ENCODE data around the gene SCYL2. TPM values are rescaled to one million over a fixed set of nuclear protein-coding genes. Genes with fewer than 3 reads are reported as not detected.
"Not testable (repeated sequence)": the region's sequence is repeated elsewhere in the genome, so short reads cannot be mapped to it uniquely, and the experiment has no call there.

SCYL2 gene, protein sequence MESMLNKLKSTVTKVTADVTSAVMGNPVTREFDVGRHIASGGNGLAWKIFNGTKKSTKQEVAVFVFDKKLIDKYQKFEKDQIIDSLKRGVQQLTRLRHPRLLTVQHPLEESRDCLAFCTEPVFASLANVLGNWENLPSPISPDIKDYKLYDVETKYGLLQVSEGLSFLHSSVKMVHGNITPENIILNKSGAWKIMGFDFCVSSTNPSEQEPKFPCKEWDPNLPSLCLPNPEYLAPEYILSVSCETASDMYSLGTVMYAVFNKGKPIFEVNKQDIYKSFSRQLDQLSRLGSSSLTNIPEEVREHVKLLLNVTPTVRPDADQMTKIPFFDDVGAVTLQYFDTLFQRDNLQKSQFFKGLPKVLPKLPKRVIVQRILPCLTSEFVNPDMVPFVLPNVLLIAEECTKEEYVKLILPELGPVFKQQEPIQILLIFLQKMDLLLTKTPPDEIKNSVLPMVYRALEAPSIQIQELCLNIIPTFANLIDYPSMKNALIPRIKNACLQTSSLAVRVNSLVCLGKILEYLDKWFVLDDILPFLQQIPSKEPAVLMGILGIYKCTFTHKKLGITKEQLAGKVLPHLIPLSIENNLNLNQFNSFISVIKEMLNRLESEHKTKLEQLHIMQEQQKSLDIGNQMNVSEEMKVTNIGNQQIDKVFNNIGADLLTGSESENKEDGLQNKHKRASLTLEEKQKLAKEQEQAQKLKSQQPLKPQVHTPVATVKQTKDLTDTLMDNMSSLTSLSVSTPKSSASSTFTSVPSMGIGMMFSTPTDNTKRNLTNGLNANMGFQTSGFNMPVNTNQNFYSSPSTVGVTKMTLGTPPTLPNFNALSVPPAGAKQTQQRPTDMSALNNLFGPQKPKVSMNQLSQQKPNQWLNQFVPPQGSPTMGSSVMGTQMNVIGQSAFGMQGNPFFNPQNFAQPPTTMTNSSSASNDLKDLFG
- 10 to 100 TPM; 36.4 to 37.4 TPM for total RNA-seq

DNA sequence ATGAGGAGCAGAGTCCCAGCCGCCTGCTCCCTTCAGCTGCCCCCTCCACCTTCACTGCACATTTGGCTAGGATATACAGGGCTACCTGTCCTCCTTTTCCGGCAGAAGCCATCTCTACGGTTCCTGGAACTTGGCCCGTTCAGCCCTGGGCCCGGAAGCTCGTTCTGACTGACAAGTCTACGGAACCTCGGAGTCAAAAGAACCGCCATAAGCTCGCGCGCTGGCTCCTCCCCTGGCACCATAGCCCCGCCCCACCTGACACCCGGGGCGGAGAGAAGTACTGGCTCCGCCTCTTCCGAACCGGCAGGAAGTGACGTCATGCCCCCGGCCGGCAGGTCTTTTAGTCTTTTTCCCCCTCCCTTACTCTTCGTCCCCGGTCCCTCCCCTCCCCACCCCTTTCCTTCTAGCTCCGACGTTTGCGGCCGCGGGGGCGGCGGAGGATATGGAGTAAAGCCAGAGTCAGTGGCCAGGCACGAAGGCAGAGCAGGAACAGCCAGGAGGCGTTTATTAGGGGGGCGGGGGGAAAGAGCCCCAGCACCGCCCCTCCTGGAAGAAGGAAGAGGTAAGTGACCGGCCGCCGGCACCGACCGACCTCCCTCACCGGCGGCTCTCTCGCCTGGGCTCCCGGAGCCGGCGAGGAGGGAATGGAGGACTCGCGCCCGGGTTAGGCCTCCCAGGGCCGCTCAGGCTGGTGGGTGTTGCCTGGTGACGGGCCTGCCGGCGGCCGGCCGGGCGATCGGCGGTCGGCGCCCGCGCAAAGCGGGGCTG, at the start of gene SCYL2, which contains the start of gene DEPDC4:
TSS of gene SCYL2 (plus strand) at position 343 of the 768 bp plus-strand sequence. CDS start 15,794 bp downstream, outside the sequence.
TSS of gene DEPDC4 (minus strand) at position 245 of the 768 bp plus-strand sequence. CDS start at position 242, 3 bp downstream.
- Mint-ChIP-seq H3K4me3 (peak within 1 kb of the TSS; percentile 91), H3K27me3 (no peaks in the 10 kb centered on the region), H3K36me3 (ENCODE audit: low read depth) (peaks cover 3% of the 10 kb centered on the region), H3K9me3 (no peaks in the 10 kb centered on the region), H3K27ac (peak within 1 kb of the TSS; percentile 93), H3K4me1 (peaks cover 31% of the 10 kb centered on the region)
- CTCF ChIA-PET, result interaction anchor here (0.8 to 2.5 kb wide), 6 partner anchors 32 to 1140 kb away, joined by 3 to 10 read pairs (median 6); partner anchors contain the start of genes ACTR6 and ARL1
- DNase-seq, result peak; percentile 93
- POLR2A ChIA-PET, result interaction anchor here (0.5 to 2.9 kb wide), 13 partner anchors 9 to 1622 kb away, joined by 3 to 70 read pairs (median 3); partner anchors contain the start of genes ACTR6, APAF1 and IKBIP

DNA sequence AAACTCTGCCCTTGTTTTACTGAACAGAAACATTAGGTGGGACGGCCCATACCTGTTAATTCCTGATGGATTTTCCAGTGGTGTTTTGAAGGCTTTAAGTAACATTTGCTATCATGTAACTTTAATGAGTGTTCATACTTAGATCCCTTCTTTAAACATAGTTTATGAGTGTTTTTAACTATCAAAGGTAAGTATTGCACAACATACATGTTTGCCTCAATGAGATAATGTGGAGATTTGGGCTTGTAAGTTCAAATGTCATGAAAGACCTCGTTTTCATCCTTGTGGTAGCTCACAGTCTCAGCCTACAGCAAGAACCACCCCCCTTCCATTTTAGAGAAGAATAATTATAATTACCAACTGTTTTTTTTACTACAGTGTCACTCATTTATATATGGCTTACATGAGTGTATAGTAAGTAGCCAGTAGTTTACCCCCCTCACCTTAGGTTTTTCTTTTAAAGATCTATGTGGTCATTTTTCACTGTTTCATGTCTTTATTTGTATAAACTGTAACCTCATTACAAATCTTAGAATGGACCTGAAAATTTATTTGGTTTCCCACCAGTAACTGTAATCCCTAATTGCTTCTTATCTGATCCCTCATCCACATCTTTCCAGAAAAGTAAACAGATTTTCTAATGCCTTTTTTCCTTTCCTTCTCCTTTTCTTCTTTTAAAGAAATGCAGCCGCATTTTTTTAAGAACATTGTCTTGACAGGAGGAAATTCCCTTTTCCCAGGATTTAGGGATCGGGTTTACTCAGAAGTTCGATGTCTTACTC, 47.5 kb upstream of the SCYL2 start:
- peaks cover 3% of the 10 kb centered on the region for H3K4me1 Mint-ChIP-seq
- H3K27me3 Mint-ChIP-seq, result no peaks in the 10 kb centered on the region
- no peaks in the 10 kb centered on the region for H3K9me3 Mint-ChIP-seq
- no peak overlapping the region for H3K27ac Mint-ChIP-seq
- no peak overlapping the region for H3K4me3 Mint-ChIP-seq
- CTCF ChIA-PET, result no interaction called here
- H3K36me3 Mint-ChIP-seq (ENCODE audit: low read depth), result peaks cover 58% of the 10 kb centered on the region
- POLR2A ChIA-PET, result no interaction called here
- DNase-seq, result no peak

DNA sequence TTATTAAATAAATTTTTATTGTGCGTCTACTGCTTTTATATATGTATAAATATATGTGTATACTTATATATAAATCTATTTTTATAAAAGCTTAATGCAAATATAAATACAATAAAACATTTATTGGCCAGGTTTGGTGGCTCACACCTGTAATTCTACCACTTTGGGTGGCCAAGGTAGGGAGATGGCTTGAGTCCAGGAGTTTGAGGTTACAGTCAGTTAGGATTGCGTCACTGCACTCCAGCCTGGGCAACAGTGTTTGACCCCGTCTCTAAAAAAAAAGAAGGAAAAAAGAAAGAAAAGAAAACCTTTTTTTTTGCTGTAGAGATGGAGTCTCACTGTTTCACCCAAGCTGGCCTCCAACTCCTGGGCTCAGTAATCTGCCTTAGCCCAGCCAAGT, 45.5 kb upstream of the SCYL2 start:
- H3K4me3 Mint-ChIP-seq, result no peak overlapping the region
- H3K27ac Mint-ChIP-seq, result no peak overlapping the region
- DNase-seq, result no peak
- H3K36me3 Mint-ChIP-seq (ENCODE audit: low read depth), result peaks cover 52% of the 10 kb centered on the region
- no peaks in the 10 kb centered on the region for H3K27me3 Mint-ChIP-seq
- H3K4me1 Mint-ChIP-seq, result no peaks in the 10 kb centered on the region
- H3K9me3 Mint-ChIP-seq, result no peaks in the 10 kb centered on the region
- POLR2A ChIA-PET, result no interaction called here
- CTCF ChIA-PET, result interaction anchor here (0.7 to 0.9 kb wide), 2 partner anchors 184 to 327 kb away, joined by 3 read pairs; no protein-coding TSS in a partner anchor

DNA sequence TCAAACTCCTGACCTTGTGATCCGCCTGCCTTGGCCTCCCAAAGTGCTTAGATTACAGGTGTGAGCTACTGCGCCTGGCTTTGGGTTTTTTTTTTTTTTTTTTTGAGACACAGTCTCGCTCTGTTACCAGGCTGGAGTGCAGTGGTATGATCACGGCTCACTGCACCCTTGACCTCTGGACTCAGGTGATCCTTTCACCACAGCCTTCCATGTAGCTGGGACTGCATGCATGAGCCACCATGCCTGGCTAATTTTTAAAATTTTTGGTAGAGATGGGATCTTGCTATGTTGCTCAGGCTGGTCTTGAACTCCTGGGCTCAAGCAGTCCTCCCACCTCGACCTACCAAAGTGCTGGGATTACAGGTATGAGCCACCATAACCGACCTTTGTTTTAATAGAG, 44.8 kb upstream of the SCYL2 start:
- not testable (repeated sequence) for H3K4me3 Mint-ChIP-seq, H3K27ac Mint-ChIP-seq, H3K27me3 Mint-ChIP-seq, H3K9me3 Mint-ChIP-seq, DNase-seq, H3K4me1 Mint-ChIP-seq
- ChIA-PET POLR2A (interaction anchor here (0.7 to 1.1 kb wide), 2 partner anchors 44 to 1837 kb away, joined by 3 to 5 read pairs; partner anchors contain the start of genes DEPDC4 and SCYL2), CTCF (interaction anchor here (0.9 kb wide), 1 partner anchor 183 kb away, joined by 3 read pairs; no protein-coding TSS in a partner anchor)
- peaks cover 50% of the 10 kb centered on the region for H3K36me3 Mint-ChIP-seq (ENCODE audit: low read depth)

DNA sequence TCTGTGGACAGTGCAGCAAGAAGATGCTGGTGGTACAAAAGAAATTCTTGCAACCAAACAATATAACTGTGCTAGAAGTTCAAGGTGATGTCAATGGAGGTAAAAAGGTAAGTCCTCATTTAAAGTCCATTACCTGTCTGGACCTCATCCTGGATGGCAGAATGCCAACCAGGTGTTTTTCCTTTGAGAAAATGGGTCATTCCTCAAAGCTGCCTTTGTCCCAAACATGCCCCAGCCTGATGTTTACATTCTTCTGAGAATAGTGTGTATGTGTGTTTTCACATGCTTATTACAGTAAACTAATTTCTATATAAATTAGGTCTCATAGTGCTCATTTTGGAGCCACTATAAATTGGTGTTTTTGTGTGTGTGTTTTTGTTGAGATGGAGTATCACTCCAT, 41.5 kb upstream of the SCYL2 start:
- Mint-ChIP-seq H3K4me3 (no peak overlapping the region), H3K9me3 (no peaks in the 10 kb centered on the region), H3K4me1 (no peaks in the 10 kb centered on the region), H3K36me3 (ENCODE audit: low read depth) (peaks cover 34% of the 10 kb centered on the region), H3K27me3 (no peaks in the 10 kb centered on the region), H3K27ac (no peak overlapping the region)
- ChIA-PET POLR2A (interaction anchor here (1.4 kb wide), 2 partner anchors 25 to 41 kb away, joined by 3 read pairs; partner anchors contain the start of genes ACTR6, DEPDC4 and SCYL2), CTCF (interaction anchor here (1.4 kb wide), 1 partner anchor 179 kb away, joined by 6 read pairs; no protein-coding TSS in a partner anchor)
- no peak for DNase-seq

DNA sequence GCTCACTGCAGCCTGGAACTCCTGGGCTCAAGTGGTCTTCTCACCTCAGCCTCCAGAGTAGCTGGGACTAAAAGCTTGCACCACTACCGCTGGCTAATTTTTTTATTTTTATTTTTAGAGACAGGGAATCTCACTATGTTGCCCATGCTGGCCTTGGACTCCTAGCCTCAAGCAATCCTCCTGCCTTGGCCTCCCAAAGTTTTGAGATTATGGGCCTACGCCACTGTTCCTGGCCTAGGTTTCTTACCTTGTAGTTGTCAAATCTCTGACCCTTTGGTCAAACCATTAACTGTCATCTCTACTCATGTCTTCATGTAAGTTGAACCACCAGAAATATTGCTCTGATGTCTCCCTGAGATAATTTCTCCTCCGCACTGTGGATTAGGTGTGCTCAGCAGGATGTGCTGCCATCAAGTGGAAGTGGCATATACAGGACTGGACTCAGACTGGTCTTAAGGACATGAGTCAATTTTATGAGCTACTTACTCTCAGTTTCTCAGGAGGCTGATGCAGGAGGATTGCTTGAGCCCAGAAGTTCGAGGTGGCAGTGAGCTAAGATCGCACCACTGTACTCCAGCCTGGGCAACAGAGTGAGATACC, 37.8 kb upstream of the SCYL2 start:
- DNase-seq, result no peak
- H3K36me3 Mint-ChIP-seq (ENCODE audit: low read depth), result peaks cover 14% of the 10 kb centered on the region
- H3K4me1 Mint-ChIP-seq, result no peaks in the 10 kb centered on the region
- no peaks in the 10 kb centered on the region for H3K27me3 Mint-ChIP-seq
- no peaks in the 10 kb centered on the region for H3K9me3 Mint-ChIP-seq
- no peak overlapping the region for H3K4me3 Mint-ChIP-seq
- CTCF ChIA-PET, result interaction anchor here (0.6 to 2.1 kb wide), 10 partner anchors 9 to 371 kb away, joined by 3 to 7 read pairs (median 4); partner anchors contain the start of genes DEPDC4 and SCYL2
- no peak overlapping the region for H3K27ac Mint-ChIP-seq
- POLR2A ChIA-PET, result interaction anchor here (1.0 to 2.1 kb wide), 3 partner anchors 28 to 66 kb away, joined by 3 to 6 read pairs (median 3); partner anchors contain the start of genes ACTR6, DEPDC4 and SCYL2

DNA sequence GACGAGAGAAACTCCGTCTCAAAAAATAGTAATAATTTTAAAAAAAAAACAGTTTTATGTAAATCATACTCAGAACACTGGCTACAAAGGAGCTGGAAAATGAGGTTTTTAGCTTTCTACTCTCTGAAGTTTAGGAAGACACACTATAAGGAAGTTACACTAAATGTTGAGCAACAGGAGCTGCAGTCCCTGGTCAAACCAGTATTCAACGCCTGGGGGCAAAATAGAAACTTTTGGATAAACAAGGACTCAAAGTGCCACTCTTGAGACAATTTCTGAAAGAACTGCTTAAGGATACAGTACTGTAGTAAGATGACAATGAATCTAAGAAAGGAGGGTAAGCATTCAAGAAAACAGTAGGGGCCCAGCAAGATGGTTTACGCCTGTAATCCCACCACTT, 37.1 kb upstream of the SCYL2 start:
- ChIA-PET CTCF (interaction anchor here (1.0 to 2.1 kb wide), 6 partner anchors 17 to 175 kb away, joined by 3 to 7 read pairs (median 4); partner anchors contain the start of genes DEPDC4 and SCYL2), POLR2A (interaction anchor here (2.1 kb wide), 1 partner anchor 29 kb away, joined by 6 read pairs; the partner anchor contains the start of gene ACTR6)
- peaks cover 10% of the 10 kb centered on the region for H3K36me3 Mint-ChIP-seq (ENCODE audit: low read depth)
- no peak overlapping the region for H3K4me3 Mint-ChIP-seq
- H3K9me3 Mint-ChIP-seq, result no peaks in the 10 kb centered on the region
- DNase-seq, result no peak
- no peaks in the 10 kb centered on the region for H3K4me1 Mint-ChIP-seq
- H3K27ac Mint-ChIP-seq, result no peak overlapping the region
- H3K27me3 Mint-ChIP-seq, result no peaks in the 10 kb centered on the region

DNA sequence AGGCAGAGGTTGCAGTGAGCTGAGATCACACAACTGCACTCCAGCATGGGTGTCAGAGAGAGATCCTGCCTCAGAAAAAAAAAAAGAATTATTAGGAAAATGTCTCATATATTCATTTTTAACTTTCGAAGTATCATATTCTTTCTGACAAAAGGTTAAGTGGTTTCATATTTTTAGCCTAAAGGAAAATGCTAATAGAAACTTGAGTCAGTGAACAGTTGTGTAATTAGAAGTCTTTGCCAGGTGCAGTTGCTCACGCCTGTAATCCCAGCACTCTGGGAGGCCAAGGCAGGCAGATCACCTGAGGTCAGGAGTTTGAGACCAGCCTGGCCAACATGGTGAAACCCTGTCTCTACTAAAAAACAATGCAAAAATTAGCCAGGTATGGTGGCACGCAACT, 35.1 kb upstream of the SCYL2 start:
- H3K27me3 Mint-ChIP-seq; H3K4me1 Mint-ChIP-seq; H3K27ac Mint-ChIP-seq; H3K36me3 Mint-ChIP-seq (ENCODE audit: low read depth); DNase-seq; POLR2A ChIA-PET; H3K9me3 Mint-ChIP-seq; CTCF ChIA-PET; H3K4me3 Mint-ChIP-seq: not testable (repeated sequence)

DNA sequence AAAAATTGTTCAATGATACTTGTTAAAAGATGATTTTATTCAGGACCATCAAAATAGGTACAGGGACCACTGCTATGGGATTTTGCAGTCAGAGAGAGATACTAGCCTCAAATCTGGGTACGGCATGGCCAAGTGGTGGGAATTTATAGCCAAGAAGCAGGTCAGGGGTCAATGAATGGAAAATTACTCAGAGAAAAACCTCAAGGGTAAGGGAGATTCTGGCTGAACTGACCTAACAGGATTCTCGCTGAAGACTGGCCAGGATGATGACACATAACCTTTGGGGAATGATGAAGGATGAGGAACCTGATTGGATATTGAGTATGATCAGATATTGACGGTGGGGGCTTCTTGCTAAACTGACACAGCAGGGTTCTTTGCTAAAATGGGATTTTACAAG, 32.8 kb upstream of the SCYL2 start:
- DNase-seq, result no peak
- no peaks in the 10 kb centered on the region for H3K4me1 Mint-ChIP-seq
- no peak overlapping the region for H3K4me3 Mint-ChIP-seq
- no peaks in the 10 kb centered on the region for H3K27me3 Mint-ChIP-seq
- POLR2A ChIA-PET, result no interaction called here
- CTCF ChIA-PET, result interaction anchor here (1.2 to 2.5 kb wide), 5 partner anchors 10 to 438 kb away, joined by 4 to 17 read pairs (median 6); no protein-coding TSS in a partner anchor
- H3K9me3 Mint-ChIP-seq, result no peaks in the 10 kb centered on the region
- H3K36me3 Mint-ChIP-seq (ENCODE audit: low read depth), result no peaks in the 10 kb centered on the region
- no peak overlapping the region for H3K27ac Mint-ChIP-seq

DNA sequence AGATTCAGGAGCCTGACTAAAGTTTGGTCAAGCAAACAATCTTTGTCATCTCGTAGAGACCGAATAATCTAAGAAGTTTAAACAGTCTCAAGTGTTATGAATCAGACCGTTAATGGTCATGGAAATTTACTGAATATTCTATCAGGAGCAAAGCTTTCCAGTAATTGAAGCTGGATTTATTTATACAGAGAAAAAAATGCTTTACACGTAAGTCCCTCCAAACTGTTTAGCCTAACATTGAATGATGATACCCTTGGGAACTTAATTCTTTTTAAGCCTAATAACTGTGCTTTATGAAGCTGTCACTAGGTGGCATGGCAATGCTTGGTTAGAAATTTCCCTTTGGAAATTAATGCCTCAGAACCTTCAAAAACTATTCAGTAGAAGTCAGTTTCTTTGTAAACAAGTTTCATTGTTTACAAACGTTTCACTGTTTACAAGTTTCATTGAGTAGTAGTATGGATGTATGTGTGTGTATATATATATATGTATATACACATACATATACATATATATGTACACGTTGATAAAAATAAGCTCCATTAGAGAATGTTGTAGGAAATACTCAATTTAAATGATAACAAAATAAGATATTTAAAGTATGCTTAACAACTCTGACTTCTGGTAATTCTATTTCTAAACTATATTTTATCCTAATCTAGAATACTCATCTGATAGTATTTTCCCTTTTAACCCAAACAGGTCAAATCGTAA, 32.2 kb upstream of the SCYL2 start:
- H3K36me3 Mint-ChIP-seq (ENCODE audit: low read depth), result no peaks in the 10 kb centered on the region
- H3K4me1 Mint-ChIP-seq, result no peaks in the 10 kb centered on the region
- DNase-seq, result no peak
- no peak overlapping the region for H3K4me3 Mint-ChIP-seq
- no peaks in the 10 kb centered on the region for H3K27me3 Mint-ChIP-seq
- POLR2A ChIA-PET, result no interaction called here
- CTCF ChIA-PET, result interaction anchor here (0.5 to 2.5 kb wide), 13 partner anchors 10 to 437 kb away, joined by 3 to 17 read pairs (median 4); partner anchors contain the start of genes DEPDC4 and SCYL2
- H3K27ac Mint-ChIP-seq, result no peak overlapping the region
- H3K9me3 Mint-ChIP-seq, result no peaks in the 10 kb centered on the region

Measured in activated CD4-positive, alpha-beta memory T cell treated with anti-CD3 and anti-CD28 coated beads, Interleukin-2, amount 10 ng/mL, durations not matched to agents 7 days and 5 days (primary cell).